Prostate gland (tissue), 2 donors: ENCODE results near the gene C1QTNF6. TPM values are rescaled to one million over a fixed set of nuclear protein-coding genes. Genes with fewer than 3 reads are reported as not detected.

Experiments used
- DNase-seq: peaks from one replicate; pipeline ENCODE4 v3.0.0-alpha.2; 2019; ENCODE audit warnings: low spot score
- H3K27ac ChIP-seq, 2 donors: fragments of 200-600 bp; sonication (generic); 2 replicates each; pipeline ENCODE4 v1.5.1; 2017 to 2019
- H3K27me3 ChIP-seq: fragments of 200-600 bp; sonication (generic); replicated peaks from 2 replicates; pipeline ENCODE4 v1.5.1; 2019; ENCODE audit not compliant: insufficient read depth
- H3K36me3 ChIP-seq, 2 donors: fragments of 200-600 bp; sonication (generic); 1 replicate in 1 of 2; 2 replicates in 1 of 2; pipeline versions ENCODE4 v1.5.1 to v1.8.1; 2017 to 2019
- H3K4me1 ChIP-seq: fragments of 200-600 bp; sonication (generic); replicated peaks from 2 replicates; pipeline ENCODE4 v1.5.1; 2019
- H3K4me3 ChIP-seq, 2 donors: fragments of 200-600 bp; sonication (generic); 2 replicates each; pipeline ENCODE4 v1.5.1; 2017 to 2019
- H3K9me3 ChIP-seq: fragments of 200-600 bp; sonication (generic); 2 replicates; pipeline ENCODE4 v1.5.1; 2017
- POLR2A ChIP-seq: fragments of 450-650 bp; IDR thresholded peaks from one replicate; pipeline ENCODE4 v1.6.1; 2016; ENCODE audit warnings: antibody characterized with exemption, mild to moderate bottlenecking
- POLR2AphosphoS5 ChIP-seq: sonication (generic); formaldehyde crosslinking; IDR thresholded peaks from one replicate; pipeline ENCODE4 v1.6.1; 2017; ENCODE audit warnings: antibody characterized with exemption
- WGBS: methylation state at CpG from one replicate; pipeline ENCODE4 v1.1.5; 2018; 5-methylcytosine and 5-hydroxymethylcytosine counted together
- intact Hi-C: fragments of 100-400 bp; cut with DNase I; formaldehyde crosslinking; loops from one replicate; pipeline ENCODE4 v1.14.2; 2022
- total RNA-seq, 2 donors: library from RNA; depleted of rRNA; stranded (reverse); fragments of >200 nt; gene quantifications; one replicate each; pipeline ENCODE4 v1.1.0, GENCODE V29; 2016
- TF ChIP-seq, protein P1 (sequence below), 4 experiments: fragments of 200-600 bp in 2 of 4; fragments of 450-650 bp in 2 of 4; sonication (generic) in 2 of 4; IDR thresholded peaks; 1 replicate in 3 of 4; 2 replicates in 1 of 4; pipeline ENCODE4 v1.5.1; 2016 to 2019; ENCODE audit warnings: antibody characterized with exemption in 4 of 4, mild to moderate bottlenecking in 2 of 4, moderate library complexity in 2 of 4

C1QTNF6 gene
- total RNA-seq, 2 donors from 2014 or later, result 2.1 to 9.3 TPM

DNA sequence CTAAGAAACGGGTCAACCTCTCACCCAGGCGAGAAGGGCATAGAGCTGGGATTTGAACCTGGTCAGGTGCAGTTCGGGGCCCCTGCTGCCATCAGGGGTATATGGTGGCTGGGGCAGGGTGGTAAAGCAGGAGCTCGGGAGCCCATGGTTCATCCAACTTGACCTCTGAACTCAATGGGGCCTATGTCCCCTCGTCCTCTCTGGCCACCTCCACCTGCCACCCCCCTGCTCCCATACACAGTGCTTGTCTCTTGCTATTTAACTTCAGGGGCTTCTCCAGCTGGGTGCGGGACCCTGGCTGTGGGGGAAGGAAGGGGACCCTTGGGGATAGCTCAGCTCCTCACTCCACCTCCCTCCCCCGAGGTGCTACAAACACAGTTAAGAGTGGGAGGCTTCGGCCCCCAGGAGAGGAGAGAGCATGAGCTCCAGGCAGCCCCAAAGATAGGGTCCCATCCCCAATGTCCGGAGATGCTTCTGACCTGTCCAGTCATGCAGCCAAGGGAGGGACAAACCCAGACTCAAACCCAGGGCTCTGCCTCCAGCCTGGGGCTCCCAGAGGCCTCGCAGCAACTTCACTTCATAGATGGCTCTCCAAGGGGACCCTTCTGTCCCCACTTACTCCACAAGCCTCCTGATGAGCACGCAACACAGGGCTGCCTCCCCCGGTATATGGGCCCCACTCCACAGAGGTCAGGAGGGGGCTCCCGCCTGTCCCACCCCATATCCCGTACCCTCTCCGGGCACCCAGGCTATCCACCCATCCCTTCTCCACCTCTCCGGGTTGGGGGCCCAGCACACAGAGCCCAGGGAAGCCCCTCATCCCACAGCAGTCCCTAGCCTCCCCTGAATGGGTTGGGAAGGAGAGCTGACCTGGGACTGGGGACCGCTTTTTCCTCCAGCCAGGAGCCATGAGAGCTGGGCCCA is 39.0 kb downstream of the C1QTNF6 start:
- no peak overlapping the region for H3K27ac ChIP-seq
- H3K9me3 ChIP-seq, result no peaks in the 10 kb centered on the region
- no peak for DNase-seq
- TF ChIP-seq POLR2A, result no peak
- no peak for TF ChIP-seq POLR2AphosphoS5
- TF ChIP-seq, protein P1, sequence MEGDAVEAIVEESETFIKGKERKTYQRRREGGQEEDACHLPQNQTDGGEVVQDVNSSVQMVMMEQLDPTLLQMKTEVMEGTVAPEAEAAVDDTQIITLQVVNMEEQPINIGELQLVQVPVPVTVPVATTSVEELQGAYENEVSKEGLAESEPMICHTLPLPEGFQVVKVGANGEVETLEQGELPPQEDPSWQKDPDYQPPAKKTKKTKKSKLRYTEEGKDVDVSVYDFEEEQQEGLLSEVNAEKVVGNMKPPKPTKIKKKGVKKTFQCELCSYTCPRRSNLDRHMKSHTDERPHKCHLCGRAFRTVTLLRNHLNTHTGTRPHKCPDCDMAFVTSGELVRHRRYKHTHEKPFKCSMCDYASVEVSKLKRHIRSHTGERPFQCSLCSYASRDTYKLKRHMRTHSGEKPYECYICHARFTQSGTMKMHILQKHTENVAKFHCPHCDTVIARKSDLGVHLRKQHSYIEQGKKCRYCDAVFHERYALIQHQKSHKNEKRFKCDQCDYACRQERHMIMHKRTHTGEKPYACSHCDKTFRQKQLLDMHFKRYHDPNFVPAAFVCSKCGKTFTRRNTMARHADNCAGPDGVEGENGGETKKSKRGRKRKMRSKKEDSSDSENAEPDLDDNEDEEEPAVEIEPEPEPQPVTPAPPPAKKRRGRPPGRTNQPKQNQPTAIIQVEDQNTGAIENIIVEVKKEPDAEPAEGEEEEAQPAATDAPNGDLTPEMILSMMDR (IDR thresholded peaks at IDR 0.05), result no peak
- WGBS, result 92% methylated on average over 17 of the region's 17 CpGs
- no peaks in the 10 kb centered on the region for H3K4me1 ChIP-seq
- H3K36me3 ChIP-seq, result no peaks in the 10 kb centered on the region
- intact Hi-C loops, result no loop called here
- H3K4me3 ChIP-seq, result no peak overlapping the region
- no peaks in the 10 kb centered on the region for H3K27me3 ChIP-seq

DNA sequence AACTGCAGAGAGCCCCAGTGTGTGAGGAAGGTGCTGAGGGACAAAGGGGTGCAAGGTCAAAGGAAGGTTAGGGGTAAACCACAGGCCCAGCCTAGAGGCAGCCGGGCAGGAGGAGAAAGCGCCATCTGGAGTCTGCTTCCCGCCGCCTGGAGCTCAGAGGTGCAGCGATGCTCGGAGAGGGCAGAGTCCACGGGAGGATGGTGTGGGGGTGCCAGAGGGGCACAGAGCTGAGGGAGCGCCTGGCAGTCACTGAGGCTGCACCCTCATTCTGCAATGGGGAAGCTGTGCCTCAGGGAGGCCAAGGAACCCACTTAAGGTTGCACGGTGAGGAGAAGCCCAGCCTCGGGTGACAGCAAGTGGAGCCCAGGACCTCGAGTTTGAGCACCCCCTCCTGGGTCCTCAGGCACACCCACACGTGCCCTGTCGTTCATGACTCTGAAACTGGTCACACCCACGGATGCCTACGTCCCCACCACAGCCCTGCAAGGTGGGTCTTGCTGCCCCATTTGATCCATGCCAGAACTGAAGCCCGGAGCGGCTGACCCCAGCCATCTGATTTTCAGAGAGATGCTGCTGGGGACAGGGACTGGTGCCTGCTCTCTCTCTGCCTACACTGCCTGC is 39.9 kb downstream of the C1QTNF6 start:
- no peaks in the 10 kb centered on the region for H3K27me3 ChIP-seq
- H3K4me1 ChIP-seq, result no peaks in the 10 kb centered on the region
- DNase-seq, result no peak
- H3K9me3 ChIP-seq, result no peaks in the 10 kb centered on the region
- H3K36me3 ChIP-seq, result no peaks in the 10 kb centered on the region
- TF ChIP-seq, protein P1 (IDR thresholded peaks at IDR 0.05), result no peak
- no peak for TF ChIP-seq POLR2A
- no peak for TF ChIP-seq POLR2AphosphoS5
- H3K4me3 ChIP-seq, result no peak overlapping the region
- WGBS, result 88% methylated on average over 14 of the region's 17 CpGs
- H3K27ac ChIP-seq, result no peak overlapping the region
- intact Hi-C loops, result no loop called here

DNA sequence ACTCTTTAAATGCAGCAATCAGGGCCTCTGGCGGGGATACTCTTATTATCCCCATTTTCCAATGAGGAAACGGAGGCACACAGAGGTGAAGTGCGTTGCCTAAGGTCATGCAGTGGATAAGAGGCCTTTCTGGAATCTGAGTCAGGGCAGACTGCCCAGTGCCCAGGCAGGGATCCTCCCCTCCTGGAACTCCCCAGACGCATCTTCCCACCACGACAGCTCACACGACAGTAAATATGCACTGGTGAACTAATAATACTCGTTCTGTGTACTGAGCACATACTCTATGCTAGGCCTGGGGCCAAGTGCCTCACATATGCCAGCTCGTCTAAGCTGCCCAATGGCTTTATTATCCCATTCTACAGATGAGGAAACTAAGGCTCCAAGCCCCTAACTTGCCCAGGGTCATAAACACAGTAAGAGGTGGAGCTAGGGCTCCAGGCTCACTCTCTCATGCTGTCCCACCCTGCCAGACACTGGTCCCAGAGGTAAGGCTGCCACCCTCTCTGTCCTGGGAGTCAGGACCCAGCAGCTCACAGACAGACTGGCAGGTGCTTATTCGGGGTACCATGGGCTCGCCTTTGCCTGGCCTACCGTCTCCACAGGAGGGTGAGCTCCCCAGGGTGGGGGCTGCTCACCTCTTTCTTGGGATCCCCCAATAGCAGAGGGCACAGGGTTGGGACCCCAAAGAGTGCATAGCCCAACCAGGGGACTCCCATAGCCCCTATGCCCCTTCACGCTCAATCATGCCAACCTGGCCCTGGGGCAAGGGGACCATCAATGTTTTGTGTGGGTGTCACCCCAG is 40.7 kb downstream of the C1QTNF6 start:
- Histone ChIP-seq H3K36me3 (no peaks in the 10 kb centered on the region), H3K4me3 (no peak overlapping the region), H3K4me1 (no peaks in the 10 kb centered on the region), H3K27me3 (peaks cover under 1% of the 10 kb centered on the region), H3K27ac (no peak overlapping the region), H3K9me3 (no peaks in the 10 kb centered on the region)
- no peak for DNase-seq
- intact Hi-C loops, result no loop called here
- TF ChIP-seq, protein P1 (IDR thresholded peaks at IDR 0.05), result no peak
- peak; percentile 36 for TF ChIP-seq POLR2AphosphoS5
- WGBS, result 71% methylated on average over 12 of the region's 12 CpGs

DNA sequence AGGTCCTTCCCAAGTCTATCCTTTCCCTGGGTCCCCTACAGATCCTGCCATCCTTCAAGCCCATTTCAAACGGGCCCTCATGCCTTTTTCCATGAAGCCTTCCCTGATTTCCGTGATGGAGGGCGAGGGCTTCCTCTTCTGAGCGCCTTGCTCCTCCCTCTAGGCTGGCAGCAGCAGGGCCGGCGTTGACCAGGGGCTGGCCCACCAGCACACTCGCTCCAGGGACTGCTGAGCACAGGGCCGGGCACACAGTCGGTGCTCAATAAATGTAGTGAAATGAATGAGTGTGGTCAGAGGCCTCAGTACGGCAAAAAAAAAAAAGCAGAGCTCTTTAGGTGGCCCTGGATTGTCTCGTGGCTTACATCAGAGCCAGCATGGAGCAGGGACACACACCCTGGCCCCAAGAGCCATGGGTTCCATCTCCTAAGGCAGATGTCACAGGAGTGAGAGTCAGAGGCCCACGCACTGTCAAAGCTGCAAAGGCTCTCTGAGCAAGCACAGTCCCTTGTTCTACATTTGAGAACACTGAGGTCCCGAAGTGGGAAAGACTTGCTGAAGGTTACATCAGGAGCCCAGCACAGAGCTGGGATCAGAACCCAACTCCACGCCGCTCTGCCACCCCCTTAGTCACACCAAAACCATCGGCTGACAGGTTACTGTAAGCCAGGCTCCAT is 41.4 kb downstream of the C1QTNF6 start:
- Histone ChIP-seq H3K4me1 (no peaks in the 10 kb centered on the region), H3K27me3 (peaks cover 2% of the 10 kb centered on the region), H3K4me3 (no peak overlapping the region), H3K36me3 (no peaks in the 10 kb centered on the region), H3K27ac (no peak overlapping the region), H3K9me3 (no peaks in the 10 kb centered on the region)
- WGBS, result 82% methylated on average over 16 of the region's 16 CpGs
- TF ChIP-seq POLR2AphosphoS5 (no peak), POLR2A (no peak)
- TF ChIP-seq, protein P1 (IDR thresholded peaks at IDR 0.05), result no peak
- intact Hi-C loops, result no loop called here
- DNase-seq, result no peak
